ENCODE results near the gene LYG2.
"Not testable (repeated sequence)": the region's sequence is repeated elsewhere in the genome, so short reads cannot be mapped to it uniquely, and the experiment has no call there.

LYG2 gene

DNA sequence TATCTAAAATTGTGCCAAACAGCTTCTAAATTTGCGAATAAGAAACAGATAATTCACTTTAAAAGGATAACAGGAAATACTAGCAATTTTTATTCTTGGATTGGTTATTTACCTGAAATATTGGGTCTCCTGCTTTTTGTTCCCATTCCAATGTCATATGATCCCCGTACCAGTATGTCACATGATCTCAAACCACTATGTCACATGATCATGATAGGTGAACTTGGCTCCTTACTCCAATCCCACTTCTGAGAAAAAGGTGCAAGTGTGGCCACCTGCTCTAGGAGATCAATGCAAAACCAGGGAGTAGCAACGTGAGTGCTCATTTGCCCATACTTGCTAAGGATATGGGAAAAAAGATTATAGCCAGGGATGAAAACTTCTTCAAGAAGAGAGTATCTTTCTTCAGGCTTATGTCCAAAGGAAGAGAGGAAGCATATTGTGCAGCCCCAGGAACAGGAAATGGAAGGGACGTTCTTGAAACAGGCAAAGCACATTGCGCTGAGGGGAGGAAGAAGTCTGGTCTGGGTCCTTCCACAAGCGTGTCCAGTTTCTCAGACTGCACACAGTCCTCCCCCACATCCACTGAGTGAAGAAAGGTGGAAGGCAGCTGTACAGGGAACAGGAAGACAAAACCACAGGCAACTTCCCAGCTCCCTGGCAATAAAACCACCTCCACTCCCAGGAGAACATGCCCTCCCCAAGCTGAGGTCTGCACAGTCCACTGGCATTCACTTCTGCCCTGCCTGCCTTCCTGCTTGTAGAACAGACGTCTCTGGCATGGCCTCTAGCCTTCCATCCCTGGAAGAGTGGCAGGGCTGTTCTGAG lies at the start of gene LYG2:
Gene LYG2, minus strand, starts transcription at position 176 of the 828 bp plus-strand sequence. CDS start 1,406 bp downstream, outside the sequence.
- no peak within 1 kb of the TSS for H3K4me3 Mint-ChIP-seq
- no peak within 1 kb of the TSS for H3K27ac Mint-ChIP-seq
- no peaks in the 10 kb centered on the region for H3K36me3 Mint-ChIP-seq (ENCODE audit: low read depth)
- H3K27me3 Mint-ChIP-seq (ENCODE audit: low read depth) = no peaks in the 10 kb centered on the region
- no peaks in the 10 kb centered on the region for H3K9me3 Mint-ChIP-seq
- no peaks in the 10 kb centered on the region for H3K4me1 Mint-ChIP-seq (ENCODE audit: low read depth)

- not testable (repeated sequence) for H3K4me3 Mint-ChIP-seq; H3K27me3 Mint-ChIP-seq (ENCODE audit: low read depth); H3K9me3 Mint-ChIP-seq; H3K4me1 Mint-ChIP-seq (ENCODE audit: low read depth); H3K27ac Mint-ChIP-seq
- H3K36me3 Mint-ChIP-seq (ENCODE audit: low read depth) = peaks cover 26% of the 10 kb centered on the region
Observed at GRCh38 chr2:99301097-99301496, 45.6 kb upstream of the LYG2 start, which contains the start of gene LYG1. LYG1 (minus strand) TSS chr2:99301197; CDS start chr2:99295670, 5,527 bp downstream.

- H3K4me1 Mint-ChIP-seq (ENCODE audit: low read depth) = no peaks in the 10 kb centered on the region
- peaks cover 24% of the 10 kb centered on the region for H3K36me3 Mint-ChIP-seq (ENCODE audit: low read depth)
- H3K9me3 Mint-ChIP-seq = no peaks in the 10 kb centered on the region
- H3K27ac Mint-ChIP-seq = no peak overlapping the region
- H3K27me3 Mint-ChIP-seq (ENCODE audit: low read depth) = no peaks in the 10 kb centered on the region
- no peak overlapping the region for H3K4me3 Mint-ChIP-seq
Observed at GRCh38 chr2:99299580-99299979, 44.1 kb upstream of the LYG2 start.

DNA sequence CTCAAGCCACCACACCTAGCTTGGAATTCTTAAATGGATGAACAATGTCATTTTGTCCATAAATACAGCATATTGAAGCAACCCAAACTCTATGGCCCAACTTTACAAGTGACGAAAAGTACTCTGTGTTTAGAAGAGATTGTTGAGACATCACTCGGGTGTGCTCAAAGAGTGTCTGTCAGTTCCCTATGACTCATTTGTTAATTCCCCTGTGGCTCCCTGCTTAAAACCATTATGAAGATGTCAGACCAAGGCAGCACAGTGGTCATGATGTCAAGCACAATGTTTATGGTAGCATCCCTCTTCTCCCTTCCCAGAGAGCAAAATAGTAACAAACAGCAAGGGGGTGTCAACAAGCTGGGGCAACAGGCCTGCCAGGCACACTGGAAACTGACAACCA lies 42.5 kb upstream of the LYG2 start:
- no peaks in the 10 kb centered on the region for H3K9me3 Mint-ChIP-seq
- no peak overlapping the region for H3K27ac Mint-ChIP-seq
- no peaks in the 10 kb centered on the region for H3K27me3 Mint-ChIP-seq (ENCODE audit: low read depth)
- H3K4me3 Mint-ChIP-seq = no peak overlapping the region
- H3K36me3 Mint-ChIP-seq (ENCODE audit: low read depth) = peaks cover 12% of the 10 kb centered on the region
- no peaks in the 10 kb centered on the region for H3K4me1 Mint-ChIP-seq (ENCODE audit: low read depth)

- H3K9me3 Mint-ChIP-seq = peaks cover 4% of the 10 kb centered on the region
- peaks cover 20% of the 10 kb centered on the region for H3K36me3 Mint-ChIP-seq (ENCODE audit: low read depth)
- H3K4me1 Mint-ChIP-seq (ENCODE audit: low read depth) = no peaks in the 10 kb centered on the region
- no peak overlapping the region for H3K27ac Mint-ChIP-seq
- H3K4me3 Mint-ChIP-seq = no peak overlapping the region
- H3K27me3 Mint-ChIP-seq (ENCODE audit: low read depth) = no peaks in the 10 kb centered on the region
Observed at GRCh38 chr2:99285526-99285925, 30.1 kb upstream of the LYG2 start.

DNA sequence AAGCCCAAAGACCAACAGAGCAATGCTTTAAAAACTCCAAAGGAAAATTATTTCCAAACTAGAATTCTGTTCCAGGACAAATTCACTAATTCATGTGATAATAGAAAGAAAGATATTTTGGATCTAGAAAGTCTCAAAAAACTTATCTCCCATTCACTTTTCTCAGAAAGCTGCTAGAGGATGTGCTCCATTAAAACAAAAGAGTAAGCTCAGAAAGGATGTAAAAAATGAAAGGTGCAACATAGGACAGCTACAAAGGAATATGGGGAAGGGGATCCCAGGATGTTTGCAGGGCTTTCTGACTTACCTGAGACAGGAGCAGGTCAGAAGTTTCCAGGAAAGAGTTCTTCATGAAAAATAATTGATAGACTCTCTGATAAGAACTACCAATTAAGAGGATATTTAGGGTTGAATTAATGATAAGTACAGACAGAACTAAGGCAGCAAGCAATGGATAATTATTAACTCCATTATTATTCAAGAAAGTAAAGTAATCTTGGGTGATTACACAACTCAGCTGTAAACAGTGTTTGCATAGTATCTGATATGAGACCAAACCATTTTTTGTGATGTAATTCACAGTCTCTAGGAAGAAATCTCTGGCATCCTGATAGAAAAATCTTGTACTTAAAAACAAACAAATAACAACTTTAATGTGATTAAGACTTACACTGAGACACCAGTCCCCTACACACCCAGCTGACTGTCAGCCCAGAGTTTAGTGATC lies 24.7 kb upstream of the LYG2 start:
- Mint-ChIP-seq H3K27ac (no peak overlapping the region), H3K4me1 (ENCODE audit: low read depth) (no peaks in the 10 kb centered on the region), H3K4me3 (no peak overlapping the region), H3K36me3 (ENCODE audit: low read depth) (peaks cover 30% of the 10 kb centered on the region), H3K27me3 (ENCODE audit: low read depth) (no peaks in the 10 kb centered on the region), H3K9me3 (peaks cover 21% of the 10 kb centered on the region)

GRCh38 chr2:99278793-99279291 lies 23.4 kb upstream of the LYG2 start:
- Mint-ChIP-seq H3K27me3 (ENCODE audit: low read depth) (no peaks in the 10 kb centered on the region), H3K36me3 (ENCODE audit: low read depth) (peaks cover 27% of the 10 kb centered on the region), H3K4me3 (no peak overlapping the region), H3K4me1 (ENCODE audit: low read depth) (no peaks in the 10 kb centered on the region), H3K27ac (no peak overlapping the region), H3K9me3 (peaks cover 21% of the 10 kb centered on the region)

- H3K27me3 Mint-ChIP-seq (ENCODE audit: low read depth); H3K4me3 Mint-ChIP-seq; H3K4me1 Mint-ChIP-seq (ENCODE audit: low read depth); H3K27ac Mint-ChIP-seq: not testable (repeated sequence)
- H3K9me3 Mint-ChIP-seq = peaks cover 21% of the 10 kb centered on the region
- peaks cover 24% of the 10 kb centered on the region for H3K36me3 Mint-ChIP-seq (ENCODE audit: low read depth)
Observed at GRCh38 chr2:99278195-99278765, 22.8 kb upstream of the LYG2 start.

- Mint-ChIP-seq H3K27ac (no peak overlapping the region), H3K4me3 (no peak overlapping the region), H3K27me3 (ENCODE audit: low read depth) (no peaks in the 10 kb centered on the region), H3K36me3 (ENCODE audit: low read depth) (peaks cover 15% of the 10 kb centered on the region), H3K4me1 (ENCODE audit: low read depth) (no peaks in the 10 kb centered on the region), H3K9me3 (peaks cover 31% of the 10 kb centered on the region)
Observed at GRCh38 chr2:99275882-99276281, 20.4 kb upstream of the LYG2 start.

GRCh38 chr2:99261242-99261641 lies 5.8 kb upstream of the LYG2 start:
- Mint-ChIP-seq H3K27me3 (ENCODE audit: low read depth) (no peaks in the 10 kb centered on the region), H3K4me3 (no peak overlapping the region), H3K9me3 (no peaks in the 10 kb centered on the region), H3K4me1 (ENCODE audit: low read depth) (no peaks in the 10 kb centered on the region), H3K27ac (no peak overlapping the region), H3K36me3 (ENCODE audit: low read depth) (no peaks in the 10 kb centered on the region)

- no peaks in the 10 kb centered on the region for H3K4me1 Mint-ChIP-seq (ENCODE audit: low read depth)
- no peaks in the 10 kb centered on the region for H3K9me3 Mint-ChIP-seq
- no peak overlapping the region for H3K27ac Mint-ChIP-seq
- no peaks in the 10 kb centered on the region for H3K36me3 Mint-ChIP-seq (ENCODE audit: low read depth)
- H3K27me3 Mint-ChIP-seq (ENCODE audit: low read depth) = no peaks in the 10 kb centered on the region
- H3K4me3 Mint-ChIP-seq = no peak overlapping the region
Observed at GRCh38 chr2:99260184-99260583, 4.7 kb upstream of the LYG2 start.

DNA sequence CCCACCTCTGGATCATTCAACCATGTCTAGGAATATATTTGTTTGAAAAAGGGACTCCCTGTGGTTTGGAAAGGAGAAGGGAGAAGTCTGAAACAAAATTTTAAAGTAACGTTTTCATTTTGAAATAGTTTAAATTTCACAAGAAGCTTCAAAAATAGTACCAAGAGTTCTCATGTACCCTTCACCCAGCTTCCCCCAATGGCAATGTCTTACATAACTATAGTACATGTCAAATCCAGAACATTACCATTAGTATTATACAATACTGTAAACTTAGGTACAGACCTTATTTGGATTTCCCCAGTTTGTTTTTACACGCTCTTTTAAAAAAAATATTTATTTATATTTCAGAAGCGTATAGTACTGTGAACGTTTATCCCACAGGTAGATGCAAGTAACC lies 4.0 kb upstream of the LYG2 start:
- H3K4me3 Mint-ChIP-seq = no peak overlapping the region
- no peaks in the 10 kb centered on the region for H3K4me1 Mint-ChIP-seq (ENCODE audit: low read depth)
- no peak overlapping the region for H3K27ac Mint-ChIP-seq
- no peaks in the 10 kb centered on the region for H3K9me3 Mint-ChIP-seq
- no peaks in the 10 kb centered on the region for H3K36me3 Mint-ChIP-seq (ENCODE audit: low read depth)
- H3K27me3 Mint-ChIP-seq (ENCODE audit: low read depth) = no peaks in the 10 kb centered on the region

GRCh38 chr2:99256677-99257076 lies 1.2 kb upstream of the LYG2 start:
- Mint-ChIP-seq H3K27ac (no peak overlapping the region), H3K27me3 (ENCODE audit: low read depth) (no peaks in the 10 kb centered on the region), H3K36me3 (ENCODE audit: low read depth) (no peaks in the 10 kb centered on the region), H3K4me1 (ENCODE audit: low read depth) (no peaks in the 10 kb centered on the region), H3K9me3 (no peaks in the 10 kb centered on the region), H3K4me3 (no peak overlapping the region)

DNA sequence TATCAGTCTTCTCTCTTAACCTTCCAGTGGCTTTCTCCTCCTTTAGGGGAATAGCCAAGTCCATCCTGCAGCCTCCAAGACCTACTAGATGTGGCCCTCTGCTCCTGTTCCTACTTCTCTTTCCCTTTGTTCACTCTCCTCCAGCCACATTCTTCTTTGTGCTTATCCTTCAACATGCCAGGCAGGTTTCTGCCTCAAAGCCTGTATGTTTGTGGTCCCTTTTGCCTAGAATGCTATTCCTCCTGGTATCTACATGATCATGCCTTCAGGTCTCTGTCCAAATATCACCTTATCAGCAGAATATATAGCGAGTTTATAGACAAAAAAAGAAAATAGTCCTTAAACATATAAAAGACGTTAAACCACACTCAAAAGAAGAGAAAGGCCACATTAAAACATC lies 5.5 kb downstream of the LYG2 start:
- Mint-ChIP-seq H3K4me3 (no peak overlapping the region), H3K27me3 (ENCODE audit: low read depth) (no peaks in the 10 kb centered on the region), H3K36me3 (ENCODE audit: low read depth) (no peaks in the 10 kb centered on the region), H3K27ac (no peak overlapping the region), H3K9me3 (peaks cover 3% of the 10 kb centered on the region), H3K4me1 (ENCODE audit: low read depth) (no peaks in the 10 kb centered on the region)

DNA sequence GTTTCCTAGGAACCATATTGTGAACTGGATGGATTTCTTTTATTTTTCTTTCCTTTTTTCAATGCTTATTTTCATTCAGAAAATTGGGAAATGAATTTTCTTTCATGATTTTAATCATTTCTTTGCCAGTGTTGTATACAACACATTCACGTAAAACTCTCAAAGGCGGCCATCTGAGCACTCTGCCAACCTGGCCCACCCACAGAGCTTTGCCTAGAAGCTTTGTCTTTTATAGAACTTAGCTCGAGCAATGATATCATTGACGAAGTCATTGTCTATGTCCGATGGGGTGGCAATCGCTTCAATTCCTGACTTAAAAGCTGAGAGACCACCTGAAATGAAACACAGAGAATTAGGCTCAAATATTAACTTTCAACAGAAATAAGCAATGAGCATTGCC lies 13.3 kb downstream of the LYG2 start:
- H3K9me3 Mint-ChIP-seq = no peaks in the 10 kb centered on the region
- H3K27me3 Mint-ChIP-seq (ENCODE audit: low read depth) = no peaks in the 10 kb centered on the region
- H3K36me3 Mint-ChIP-seq (ENCODE audit: low read depth) = no peaks in the 10 kb centered on the region
- no peak overlapping the region for H3K4me3 Mint-ChIP-seq
- no peak overlapping the region for H3K27ac Mint-ChIP-seq
- H3K4me1 Mint-ChIP-seq (ENCODE audit: low read depth) = no peaks in the 10 kb centered on the region

Measured in T-helper 1 cell treated with Interleukin-12 subunit alpha and Interleukin-12 subunit beta and Interleukin-4 antibody, amounts not matched to agents 30 μg/mL and 1 μg/mL, for 36 hours (primary cell).